IMR-90 (cell line): ENCODE data around the gene FAM98B.
A peak's percentile ranks its signal among the peaks of the same experiment; 100 is the strongest.

ENCODE experiments used
- BHLHE40 ChIP-seq: fragments of 150-350 bp; IDR thresholded peaks from 2 replicates; pipeline ENCODE4 v1.6.1; 2016; ENCODE audit warnings: mild to moderate bottlenecking, low read depth, low read length
- CEBPB ChIP-seq: IDR thresholded peaks from 2 replicates; pipeline ENCODE4 v1.6.1; 2012; ENCODE audit warnings: low read depth, low read length, improper control_type of control experiment
- CTCF ChIP-seq: conservative IDR thresholded peaks from 2 replicates; pipeline ENCODE4 v1.5.1; 2012; ENCODE audit warnings: mild to moderate bottlenecking, low read depth, low read length, improper control_type of control experiment
- FOS ChIP-seq: fragments of 150-350 bp; IDR thresholded peaks from 2 replicates; pipeline ENCODE4 v1.6.1; 2016; ENCODE audit warnings: low read depth, low read length
- MAZ ChIP-seq: IDR thresholded peaks from 2 replicates; pipeline ENCODE4 v1.6.1; 2012; ENCODE audit warnings: low read depth, mild to moderate bottlenecking, low read length, improper control_type of control experiment, moderate library complexity, borderline replicate concordance
- POLR2A ChIP-seq: IDR thresholded peaks from 2 replicates; pipeline ENCODE4 v1.6.1; 2012; ENCODE audit warnings: mild to moderate bottlenecking, low read depth, low read length
- RAD21 ChIP-seq: IDR thresholded peaks from 2 replicates; pipeline ENCODE4 v1.6.1; 2012; ENCODE audit warnings: low read length, improper control_type of control experiment
- RCOR1 ChIP-seq: IDR thresholded peaks from 2 replicates; pipeline ENCODE4 v1.6.1; 2012; ENCODE audit warnings: mild to moderate bottlenecking, low read length, improper control_type of control experiment; ENCODE audit not compliant: insufficient replicate concordance
- RFX5 ChIP-seq: IDR thresholded peaks from 2 replicates; pipeline ENCODE4 v1.8.0; 2012; ENCODE audit warnings: low read depth, mild to moderate bottlenecking, low read length, moderate library complexity
- SMC3 ChIP-seq: fragments of 150-350 bp; IDR thresholded peaks from 2 replicates; pipeline ENCODE4 v1.6.1; 2016; ENCODE audit warnings: low read depth, mild to moderate bottlenecking, antibody characterized with exemption, low read length, moderate library complexity

- TF ChIP-seq SMC3, result peak; percentile 82
- peak; percentile 86 for TF ChIP-seq CTCF
- TF ChIP-seq MAZ, result no peak
- TF ChIP-seq RCOR1, result no peak
- TF ChIP-seq POLR2A, result 0 out of 2 replicates have a peak, but pooled peaks have one; percentile 41
- no peak for TF ChIP-seq CEBPB
- no peak for TF ChIP-seq RFX5
- TF ChIP-seq BHLHE40, result no peak
- no peak for TF ChIP-seq FOS
- peak; percentile 95 for TF ChIP-seq RAD21
Observed at GRCh38 chr15:38414357-38414756, 39.6 kb upstream of the FAM98B start.
